ENCODE results near the gene ACTG1.

ACTG1 gene

GRCh38 chr17:81550285-81550684, 37.7 kb upstream of the ACTG1 start:
- Histone ChIP-seq H3K36me3 (ENCODE audit: low read depth) (peaks cover 49% of the 10 kb centered on the region), H3K9me3 (ENCODE audit: severe bottlenecking) (no peaks in the 10 kb centered on the region), H3K27me3 (ENCODE audit: insufficient read depth, poor library complexity, severe bottlenecking) (no peaks in the 10 kb centered on the region), H3K4me1 (ENCODE audit: insufficient read depth, poor library complexity, severe bottlenecking) (peaks cover 8% of the 10 kb centered on the region), H3K27ac (ENCODE audit: poor library complexity, severe bottlenecking) (no peak overlapping the region), H3K4me3 (ENCODE audit: severe bottlenecking) (no peak overlapping the region)
- no peak for DNase-seq (ENCODE audit: low spot score)
- ATAC-seq (ENCODE audit: low read depth): no peak
- no peak for TF ChIP-seq CTCF (IDR thresholded peaks at IDR 0.05; ENCODE audit: poor library complexity, severe bottlenecking)

DNA sequence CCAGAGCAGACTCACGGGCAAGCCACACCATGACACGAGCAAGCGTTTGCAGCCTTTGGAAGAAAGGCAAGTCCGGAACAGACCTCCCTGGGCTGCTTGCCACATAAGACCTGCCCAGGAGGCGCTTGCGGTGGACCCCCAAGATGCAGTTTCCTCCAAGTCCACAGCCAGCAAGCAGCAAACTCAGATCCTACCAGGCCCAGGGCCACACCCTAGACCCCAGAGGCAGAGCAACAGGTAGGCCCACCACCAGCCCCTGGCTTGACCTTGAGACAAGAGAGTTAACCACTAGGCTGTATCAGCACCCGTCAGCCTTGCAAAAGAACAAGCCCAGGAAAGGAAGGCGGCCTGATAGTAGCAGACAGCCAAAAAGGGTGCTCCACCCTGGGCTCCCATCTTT, 37.2 kb upstream of the ACTG1 start:
- Histone ChIP-seq H3K4me3 (ENCODE audit: severe bottlenecking) (no peak overlapping the region), H3K27me3 (ENCODE audit: insufficient read depth, poor library complexity, severe bottlenecking) (no peaks in the 10 kb centered on the region), H3K4me1 (ENCODE audit: insufficient read depth, poor library complexity, severe bottlenecking) (peaks cover 8% of the 10 kb centered on the region), H3K27ac (ENCODE audit: poor library complexity, severe bottlenecking) (no peak overlapping the region), H3K36me3 (ENCODE audit: low read depth) (peaks cover 53% of the 10 kb centered on the region), H3K9me3 (ENCODE audit: severe bottlenecking) (no peaks in the 10 kb centered on the region)
- ATAC-seq (ENCODE audit: low read depth): no peak
- TF ChIP-seq CTCF (IDR thresholded peaks at IDR 0.05; ENCODE audit: poor library complexity, severe bottlenecking): no peak
- no peak for DNase-seq (ENCODE audit: low spot score)

- TF ChIP-seq CTCF (IDR thresholded peaks at IDR 0.05; ENCODE audit: poor library complexity, severe bottlenecking): no peak
- no peaks in the 10 kb centered on the region for H3K27me3 ChIP-seq (ENCODE audit: insufficient read depth, poor library complexity, severe bottlenecking)
- H3K9me3 ChIP-seq (ENCODE audit: severe bottlenecking): no peaks in the 10 kb centered on the region
- peaks cover 58% of the 10 kb centered on the region for H3K36me3 ChIP-seq (ENCODE audit: low read depth)
- no peak overlapping the region for H3K4me3 ChIP-seq (ENCODE audit: severe bottlenecking)
- DNase-seq (ENCODE audit: low spot score): peak; percentile 72
- no peak overlapping the region for H3K27ac ChIP-seq (ENCODE audit: poor library complexity, severe bottlenecking)
- ATAC-seq (ENCODE audit: low read depth): no peak
- H3K4me1 ChIP-seq (ENCODE audit: insufficient read depth, poor library complexity, severe bottlenecking): peaks cover 5% of the 10 kb centered on the region
Measured at GRCh38 chr17:81549031-81549557, 36.5 kb upstream of the ACTG1 start.

GRCh38 chr17:81547614-81547982, 35.0 kb upstream of the ACTG1 start:
- H3K27ac ChIP-seq (ENCODE audit: poor library complexity, severe bottlenecking): no peak overlapping the region
- no peaks in the 10 kb centered on the region for H3K9me3 ChIP-seq (ENCODE audit: severe bottlenecking)
- H3K4me1 ChIP-seq (ENCODE audit: insufficient read depth, poor library complexity, severe bottlenecking): no peaks in the 10 kb centered on the region
- no peak overlapping the region for H3K4me3 ChIP-seq (ENCODE audit: severe bottlenecking)
- no peak for ATAC-seq (ENCODE audit: low read depth)
- no peaks in the 10 kb centered on the region for H3K27me3 ChIP-seq (ENCODE audit: insufficient read depth, poor library complexity, severe bottlenecking)
- DNase-seq (ENCODE audit: low spot score): no peak
- TF ChIP-seq CTCF (IDR thresholded peaks at IDR 0.05; ENCODE audit: poor library complexity, severe bottlenecking): no peak
- H3K36me3 ChIP-seq (ENCODE audit: low read depth): peaks cover 63% of the 10 kb centered on the region

DNA sequence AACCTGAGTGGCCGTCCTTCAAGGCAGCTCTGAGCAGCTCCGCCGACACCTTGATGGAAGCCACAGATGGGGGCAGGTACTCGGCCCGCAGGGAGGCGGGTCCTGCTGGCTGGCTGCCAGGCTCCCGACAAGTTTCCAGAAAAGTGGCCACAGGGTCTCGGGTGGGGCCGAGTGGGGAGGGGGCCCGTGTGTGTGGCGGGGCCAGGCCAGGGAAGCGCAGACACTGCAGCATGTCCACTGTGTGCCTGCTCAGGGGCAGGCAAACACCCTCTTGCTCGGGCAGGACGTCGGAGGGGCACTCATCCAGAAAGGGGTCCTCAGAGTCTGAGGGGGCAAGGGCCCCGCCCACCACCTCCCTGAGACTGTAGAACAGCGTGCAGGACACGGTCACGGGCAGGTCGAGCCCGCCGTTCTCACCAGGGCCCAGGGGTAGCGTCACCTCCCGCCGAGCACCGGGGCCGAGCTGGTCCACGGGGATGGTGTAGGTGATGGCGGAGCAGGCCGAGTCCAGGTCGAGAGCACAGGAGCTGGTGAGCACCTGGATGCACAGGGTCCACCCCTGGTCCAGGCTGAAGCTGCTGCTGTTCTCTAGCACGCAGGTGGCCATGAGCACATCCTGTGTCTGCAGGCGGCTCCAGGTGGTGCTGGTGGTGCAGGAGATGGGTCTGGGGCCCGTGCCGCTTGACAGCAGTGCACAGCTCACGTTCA, 34.5 kb upstream of the ACTG1 start:
- DNase-seq (ENCODE audit: low spot score) (no peak), ATAC-seq (ENCODE audit: low read depth) (no peak)
- H3K4me3 ChIP-seq (ENCODE audit: severe bottlenecking): no peak overlapping the region
- peaks cover 63% of the 10 kb centered on the region for H3K36me3 ChIP-seq (ENCODE audit: low read depth)
- H3K27ac ChIP-seq (ENCODE audit: poor library complexity, severe bottlenecking): no peak overlapping the region
- no peaks in the 10 kb centered on the region for H3K9me3 ChIP-seq (ENCODE audit: severe bottlenecking)
- H3K4me1 ChIP-seq (ENCODE audit: insufficient read depth, poor library complexity, severe bottlenecking): no peaks in the 10 kb centered on the region
- TF ChIP-seq CTCF (IDR thresholded peaks at IDR 0.05; ENCODE audit: poor library complexity, severe bottlenecking): no peak
- H3K27me3 ChIP-seq (ENCODE audit: insufficient read depth, poor library complexity, severe bottlenecking): no peaks in the 10 kb centered on the region
